GM18517 (cell line): ENCODE results near the gene ADK.
"Not testable (repeated sequence)": the region's sequence is repeated elsewhere in the genome, so short reads cannot be mapped to it uniquely, and the experiment has no call there.

ENCODE experiments used
- ATAC-seq: cut with Tn5 transposase; IDR thresholded peaks from one replicate; pipeline ENCODE4 v1.9.1; 2021; ENCODE audit warnings: mild to moderate bottlenecking, moderate library complexity; ENCODE audit not compliant: unreplicated experiment

The ADK gene

DNA sequence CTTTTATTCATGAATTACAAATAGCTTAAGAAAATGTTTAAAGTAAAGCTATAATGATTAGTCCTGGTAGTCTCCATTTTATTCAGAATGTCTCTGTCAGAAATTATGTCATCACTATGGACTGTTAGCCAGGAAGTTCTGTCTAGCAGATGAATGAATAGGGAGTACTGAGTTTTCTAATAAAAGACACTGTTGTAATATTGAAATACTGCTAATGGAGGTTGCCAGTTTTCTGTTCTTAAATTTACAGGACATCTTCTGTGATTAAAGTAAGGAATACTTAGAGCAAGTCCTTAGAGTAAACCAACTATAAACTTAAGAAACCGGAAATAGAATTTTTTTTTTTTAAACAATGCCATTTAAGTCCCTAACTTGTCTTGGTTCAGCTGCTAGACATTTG is 309.8 kb downstream of the ADK start:
- no peak for ATAC-seq

DNA sequence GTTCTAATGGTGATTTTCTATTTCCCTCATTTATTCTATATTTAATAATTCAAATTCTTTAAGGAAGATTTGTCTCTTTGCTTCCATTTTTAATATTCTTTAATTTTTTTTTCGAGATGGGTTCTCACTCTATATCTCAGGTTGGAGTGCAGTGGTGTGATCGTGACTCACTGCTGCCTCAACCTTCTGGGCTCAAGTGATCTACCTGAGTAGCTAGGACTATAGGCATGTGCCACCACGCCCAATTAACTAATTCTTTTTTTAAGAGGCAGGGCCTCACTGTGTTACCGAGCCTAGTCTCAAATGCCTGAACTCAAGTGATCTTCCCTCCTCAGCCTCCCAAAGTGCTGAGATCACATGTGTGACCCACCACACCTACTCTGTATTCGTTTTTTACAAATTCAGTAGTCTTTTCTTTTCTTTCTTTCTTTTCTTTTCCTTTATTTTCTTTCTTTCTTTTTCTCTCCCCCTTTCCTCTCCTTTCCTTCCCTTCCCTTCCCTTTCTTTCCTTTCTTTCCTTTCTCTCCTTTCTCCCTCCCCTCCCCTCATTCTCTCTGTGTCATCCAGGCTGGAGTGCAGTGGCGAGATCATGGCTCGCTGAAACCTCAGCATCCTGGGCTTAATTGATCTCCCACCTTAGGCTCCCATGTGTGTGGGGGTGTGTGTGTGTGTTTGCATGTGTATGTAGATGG is 323.1 kb downstream of the ADK start:
- ATAC-seq: no peak

DNA sequence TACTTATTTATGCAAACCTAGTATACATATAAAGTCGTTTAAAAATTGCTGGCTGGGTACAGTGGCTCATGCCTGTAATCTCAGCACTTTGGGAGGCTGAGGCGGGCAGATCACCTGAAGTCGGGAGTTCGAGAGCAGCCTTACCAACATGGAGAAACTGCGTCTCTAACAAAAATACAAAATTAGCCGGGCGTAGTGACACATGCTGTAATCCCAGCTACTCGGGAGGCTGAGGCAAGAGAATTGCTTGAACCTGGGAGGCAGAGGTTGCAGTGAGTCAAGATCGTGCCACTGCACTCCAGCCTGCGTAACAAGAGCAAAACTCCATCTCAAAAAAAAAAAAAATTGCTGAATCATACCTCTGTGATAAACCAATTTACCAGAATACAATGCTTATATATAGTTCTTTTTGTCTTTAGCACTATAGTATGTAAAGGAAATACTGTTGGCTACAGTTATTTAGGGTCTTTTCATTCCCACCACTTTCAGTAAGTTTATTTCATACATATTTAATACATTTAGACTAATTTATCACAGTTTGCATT is 325.2 kb downstream of the ADK start:
- not testable (repeated sequence) for ATAC-seq

DNA sequence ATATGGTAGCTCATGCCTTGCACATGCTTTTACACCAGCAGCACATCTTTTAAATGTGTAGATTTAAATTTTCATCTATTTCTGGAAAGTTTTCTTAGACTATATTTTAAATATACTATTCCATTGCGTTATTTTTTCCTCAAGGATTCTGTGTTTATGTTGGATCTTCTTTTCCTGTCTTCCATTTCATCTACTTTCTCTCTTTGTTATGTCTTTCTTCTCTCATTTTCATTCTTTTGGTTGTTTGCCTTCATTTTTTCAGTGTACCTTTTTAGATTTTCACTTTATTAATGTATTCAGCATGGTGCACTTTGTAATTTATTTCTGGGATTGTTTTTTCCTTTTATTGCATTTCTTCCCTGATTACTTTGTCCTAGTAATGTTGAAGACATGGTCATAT is 329.8 kb downstream of the ADK start:
- no peak for ATAC-seq

DNA sequence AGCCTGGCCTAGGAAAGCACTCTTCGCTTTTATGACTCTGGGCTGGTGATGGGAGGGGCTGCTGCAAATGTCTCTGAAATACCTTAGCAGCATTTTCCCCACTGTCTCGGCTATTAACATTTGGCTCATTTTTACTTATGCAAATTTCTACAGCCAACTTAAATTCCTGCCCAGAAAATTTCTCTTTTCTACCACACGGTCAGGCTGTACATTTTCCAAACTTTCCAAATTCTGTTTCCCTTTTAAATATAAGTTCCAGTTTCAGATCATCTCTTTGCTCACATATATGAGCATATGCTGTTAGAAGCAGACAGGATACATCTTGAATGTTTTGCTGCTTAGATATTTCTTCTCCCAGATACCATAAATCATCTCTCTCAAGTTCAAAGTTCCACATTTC is 332.3 kb downstream of the ADK start:
- no peak for ATAC-seq

DNA sequence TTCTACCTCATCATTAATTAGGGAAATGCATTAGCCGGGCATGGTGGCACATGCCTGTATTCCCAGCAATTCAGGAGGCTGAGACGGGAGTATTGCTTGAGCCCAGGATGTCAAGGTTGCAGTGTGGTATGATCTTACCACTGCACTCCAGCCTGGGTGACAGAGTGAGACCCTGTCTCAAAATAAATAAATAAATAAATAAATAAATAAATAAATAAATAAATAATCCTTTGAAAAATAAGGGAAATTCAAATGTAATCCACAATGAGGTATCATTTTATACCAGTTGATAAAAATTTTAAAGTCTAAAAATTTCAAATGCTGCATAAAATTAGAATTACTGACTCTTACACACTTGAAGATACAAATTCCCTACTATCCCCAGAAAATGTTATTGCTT is 334.3 kb downstream of the ADK start:
- no peak for ATAC-seq

DNA sequence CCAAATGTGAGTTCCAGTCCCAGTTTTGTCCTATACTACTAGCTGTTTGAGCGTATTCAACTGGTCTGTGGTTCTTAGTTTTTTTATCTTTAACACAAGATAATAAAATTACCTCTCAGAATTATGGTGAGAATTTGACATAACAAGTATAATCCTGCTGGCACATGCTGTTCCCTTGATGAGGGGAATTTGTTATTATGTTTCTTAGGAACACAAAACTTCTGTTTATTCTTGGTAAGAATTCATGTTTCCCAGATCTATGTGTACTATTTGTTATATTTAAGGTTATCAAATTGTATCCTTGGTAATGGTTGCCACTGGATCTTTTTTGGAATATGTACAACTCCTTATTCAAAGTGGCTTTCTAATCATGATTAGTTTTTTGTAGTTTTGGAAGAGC is 335.6 kb downstream of the ADK start:
- no peak for ATAC-seq

DNA sequence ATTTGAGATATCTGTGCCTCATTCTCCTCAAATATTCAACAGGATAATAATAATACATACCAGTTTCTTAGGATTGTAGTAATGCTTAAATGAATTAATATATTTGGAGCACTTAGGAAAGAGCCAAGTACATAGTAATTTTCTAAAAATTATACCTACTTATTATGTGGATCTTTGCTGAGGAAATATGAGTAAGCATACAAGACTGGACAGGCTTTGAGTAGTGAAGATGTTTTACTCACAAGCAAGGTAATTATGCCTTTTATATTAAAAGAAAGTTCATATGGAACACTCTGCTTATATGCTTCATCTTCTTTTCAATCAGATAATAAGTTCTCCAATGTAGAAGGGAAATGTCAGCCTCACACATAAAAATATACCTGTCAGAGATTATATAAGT is 337.9 kb downstream of the ADK start:
- no peak for ATAC-seq

DNA sequence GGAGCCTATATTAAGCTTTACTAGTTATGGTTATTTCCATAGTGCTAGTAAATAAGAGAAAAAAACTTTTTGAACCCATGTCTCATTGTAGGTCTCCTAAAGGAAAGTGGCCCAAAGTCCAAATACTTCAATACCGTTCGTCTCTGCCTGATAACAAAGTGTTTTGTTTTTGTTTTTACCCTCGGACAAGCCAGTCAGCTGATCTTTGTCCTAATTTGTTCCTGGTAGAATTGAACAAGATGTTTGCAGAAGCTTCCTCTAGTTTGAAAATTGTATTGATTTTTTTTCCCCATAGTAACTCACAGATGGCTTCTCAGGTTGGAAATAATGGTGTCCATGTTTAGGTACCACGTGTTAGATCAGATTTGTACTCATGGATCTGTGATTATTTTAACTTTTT is 339.5 kb downstream of the ADK start:
- ATAC-seq: no peak

DNA sequence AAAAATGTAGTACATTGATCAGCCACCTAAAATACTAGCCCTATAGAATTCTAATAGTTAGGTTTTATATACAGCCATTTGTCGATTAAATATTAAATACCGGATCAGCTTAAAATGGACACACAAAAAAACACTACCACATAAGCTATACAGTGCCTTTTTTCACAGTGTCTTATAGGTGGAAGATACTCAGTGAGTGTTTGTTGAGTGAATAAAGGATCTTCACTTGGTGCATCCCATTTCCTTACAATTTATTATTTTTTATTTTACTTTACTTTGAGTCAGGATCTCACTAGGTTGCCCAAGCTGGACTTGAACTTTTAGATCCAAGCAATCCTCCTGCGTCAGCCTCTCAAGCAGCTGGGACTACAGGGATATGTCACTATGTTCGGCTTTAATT is 340.0 kb downstream of the ADK start:
- no peak for ATAC-seq

DNA sequence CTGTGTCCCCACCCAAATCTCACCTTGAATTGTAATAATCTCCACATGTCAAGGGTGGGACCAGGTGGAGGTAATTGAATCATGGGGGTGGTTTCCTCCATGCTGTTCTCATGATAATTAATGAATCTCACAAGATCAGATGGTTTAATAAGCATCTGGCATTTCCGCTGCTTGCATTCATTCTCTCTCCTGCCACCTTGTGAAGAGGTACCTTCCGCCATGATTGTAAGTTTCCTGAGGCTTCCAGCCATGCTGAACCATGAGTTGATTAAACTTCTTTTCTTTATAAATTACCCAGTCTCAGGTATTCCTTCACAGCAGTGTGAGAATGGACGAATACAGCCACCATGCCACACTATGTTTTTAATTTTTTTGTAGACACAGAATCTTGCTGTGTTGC is 345.3 kb downstream of the ADK start:
- ATAC-seq: not testable (repeated sequence)

DNA sequence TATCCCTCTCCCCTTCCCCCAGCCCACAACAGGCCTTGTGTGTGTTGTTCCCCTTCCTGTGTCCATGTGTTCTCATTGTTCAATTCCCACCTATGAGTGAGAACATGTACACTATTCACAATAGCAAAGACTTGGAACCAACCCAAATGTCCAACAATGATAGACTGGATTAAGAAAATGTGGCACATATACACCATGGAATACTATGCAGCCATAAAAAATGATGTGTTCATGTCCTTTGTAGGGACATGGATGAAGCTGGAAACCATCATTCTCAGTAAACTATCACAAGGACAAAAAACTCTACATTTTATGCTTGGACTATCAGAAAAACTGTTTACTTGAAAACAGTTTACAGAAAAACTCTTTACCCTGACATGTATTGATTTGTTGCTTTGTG is 347.6 kb downstream of the ADK start:
- not testable (repeated sequence) for ATAC-seq

DNA sequence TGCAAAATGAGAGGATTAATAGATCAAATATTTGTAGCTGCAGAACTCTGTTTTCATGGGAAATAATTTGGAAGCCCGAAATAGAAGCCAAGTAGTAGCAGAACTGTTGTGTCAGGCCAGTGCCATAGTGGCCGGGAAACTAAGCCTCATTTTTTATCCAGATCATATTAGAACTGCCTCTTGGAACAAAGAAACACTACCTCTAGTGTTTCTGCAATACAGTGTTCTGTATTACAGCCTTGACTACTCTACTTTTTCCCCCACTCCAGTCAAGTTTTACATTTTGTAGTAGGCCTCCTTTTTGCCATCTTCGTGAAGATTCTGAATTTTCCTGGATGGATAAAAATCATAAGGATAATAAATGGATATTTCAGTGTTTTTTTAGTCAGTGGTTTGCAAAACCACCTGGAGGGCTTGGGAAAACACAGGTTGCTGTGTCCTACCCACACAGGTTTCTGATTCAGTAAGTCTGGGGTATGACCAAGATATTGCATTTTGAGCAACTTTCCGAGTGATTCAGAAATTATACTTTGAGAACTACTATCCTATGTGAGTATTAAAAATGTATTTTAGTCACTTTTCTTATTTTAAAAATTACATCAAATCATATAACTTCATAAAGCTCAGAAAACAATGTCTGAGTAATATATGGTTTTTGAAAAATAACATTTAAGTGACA is 349.1 kb downstream of the ADK start:
- ATAC-seq: no peak

DNA sequence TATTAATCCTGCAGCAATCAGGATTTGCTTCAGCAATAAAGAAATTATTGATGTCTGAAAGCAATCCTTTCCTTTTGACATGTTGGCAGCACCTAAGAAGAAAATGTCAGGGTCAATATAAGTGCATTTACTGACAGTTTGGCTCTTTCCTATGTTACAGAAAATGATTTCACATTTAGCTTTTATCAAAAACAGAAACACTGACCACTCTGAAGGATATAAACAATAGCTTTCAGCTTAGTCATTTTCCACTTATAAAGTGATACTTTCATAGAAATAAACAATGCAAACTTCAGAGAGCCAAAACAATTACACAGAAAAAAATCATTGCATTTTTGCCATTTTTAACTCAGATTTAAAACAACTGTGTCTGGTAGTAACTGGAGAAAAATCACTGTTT is 349.8 kb downstream of the ADK start:
- no peak for ATAC-seq

DNA sequence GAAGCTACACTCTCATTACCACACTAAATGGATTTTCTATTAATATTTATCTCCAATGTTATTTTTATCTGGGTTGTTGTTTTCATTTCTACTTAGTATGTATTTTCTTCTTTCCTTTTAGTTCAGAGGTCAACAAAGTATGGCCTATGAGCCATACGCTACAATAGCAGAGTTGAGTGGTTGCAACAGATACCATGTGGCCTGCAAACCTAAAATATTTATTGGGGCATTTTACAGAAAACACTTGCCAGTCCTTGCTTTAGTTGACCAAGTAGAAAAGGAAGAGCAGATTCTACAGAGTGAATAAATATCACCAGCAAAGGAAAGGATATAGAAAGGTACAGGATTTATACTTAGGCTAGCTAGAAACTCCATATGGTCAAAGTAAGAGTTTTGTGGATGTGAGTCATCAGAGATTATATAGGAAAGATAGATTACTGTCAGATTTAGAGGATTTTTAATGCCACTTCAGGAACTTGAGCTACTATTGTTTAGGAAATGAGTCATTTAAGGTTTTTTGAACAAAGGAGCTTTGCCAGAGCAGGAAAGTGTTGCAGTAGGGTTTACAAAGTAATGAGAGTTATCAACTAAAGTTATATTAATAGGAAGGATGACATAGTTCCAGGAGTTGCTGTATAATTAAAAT is 352.1 kb downstream of the ADK start:
- no peak for ATAC-seq

DNA sequence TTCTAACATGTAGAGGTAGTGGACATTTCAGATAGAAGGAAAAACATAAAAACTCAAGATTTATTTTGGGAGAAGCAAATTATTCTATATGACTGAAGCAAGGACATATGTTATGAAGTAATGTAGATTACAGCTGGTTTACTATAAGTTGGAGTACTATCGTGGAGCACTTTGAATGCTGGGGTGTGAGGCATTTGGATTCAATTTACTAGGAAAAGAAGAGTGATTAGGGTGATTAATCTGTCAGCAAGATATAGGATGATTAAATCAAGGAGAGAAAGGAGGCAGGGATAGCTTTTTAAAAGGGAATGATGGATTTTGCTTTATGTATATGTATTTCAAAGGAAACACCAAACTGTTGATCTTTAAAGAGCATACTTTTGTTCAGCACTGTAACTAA is 356.9 kb downstream of the ADK start:
- ATAC-seq: no peak

DNA sequence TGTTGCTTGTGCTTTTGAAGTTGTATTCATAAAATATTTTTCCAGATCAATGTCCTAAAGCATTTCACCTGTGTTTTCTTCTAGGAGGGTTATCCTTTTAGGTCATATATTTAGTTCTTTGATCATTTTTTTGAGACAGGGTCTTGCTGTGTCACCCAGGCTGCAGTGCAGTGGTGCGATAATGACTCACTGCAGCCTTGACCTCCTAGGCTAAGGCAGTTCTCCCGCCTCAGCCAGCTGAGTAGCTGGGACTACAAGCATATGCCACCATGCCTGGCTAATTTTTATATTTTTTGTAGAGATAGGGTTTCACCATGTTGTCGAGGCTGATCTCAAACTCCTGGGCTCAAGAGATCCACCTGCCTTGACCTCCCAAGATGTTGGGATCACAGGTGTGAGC is 359.6 kb downstream of the ADK start:
- ATAC-seq: no peak

DNA sequence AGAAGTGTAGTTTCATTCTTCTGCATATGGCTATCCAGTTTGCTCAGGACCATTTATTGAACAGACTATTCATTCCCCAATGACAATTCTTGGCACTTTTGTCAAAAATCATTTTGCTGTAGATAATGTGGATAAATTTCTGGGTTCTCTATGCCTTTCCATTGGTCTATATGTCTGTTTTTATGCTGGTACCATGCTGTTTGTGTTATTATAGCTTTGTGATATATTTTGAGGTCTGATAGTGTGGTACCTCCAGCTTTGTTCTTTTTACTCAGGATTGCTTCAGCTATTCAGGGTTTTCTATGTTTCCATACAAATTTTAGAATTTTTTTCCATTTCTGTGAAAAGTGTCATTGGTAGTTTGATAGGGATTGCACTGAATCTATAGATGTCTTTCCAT is 360.0 kb downstream of the ADK start:
- no peak for ATAC-seq

DNA sequence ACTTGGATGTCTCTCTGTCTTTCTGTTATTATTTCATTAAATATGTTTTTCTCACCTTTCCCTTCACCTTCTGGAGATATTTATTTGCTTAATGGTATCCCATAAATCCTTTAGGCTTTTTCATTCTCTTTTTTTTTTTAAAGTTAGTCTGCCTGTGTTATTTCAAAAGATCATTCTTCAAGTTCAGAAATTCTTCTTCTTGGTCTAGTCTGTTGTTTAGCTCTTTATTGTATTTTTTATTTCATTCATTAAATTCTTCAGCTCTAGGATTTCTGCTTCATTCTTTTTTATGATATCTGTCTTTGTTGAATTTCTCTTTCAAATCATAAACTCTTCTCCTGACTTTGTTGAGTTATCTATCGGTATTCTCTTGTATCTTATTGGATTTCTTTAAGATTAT is 363.3 kb downstream of the ADK start:
- ATAC-seq: no peak

DNA sequence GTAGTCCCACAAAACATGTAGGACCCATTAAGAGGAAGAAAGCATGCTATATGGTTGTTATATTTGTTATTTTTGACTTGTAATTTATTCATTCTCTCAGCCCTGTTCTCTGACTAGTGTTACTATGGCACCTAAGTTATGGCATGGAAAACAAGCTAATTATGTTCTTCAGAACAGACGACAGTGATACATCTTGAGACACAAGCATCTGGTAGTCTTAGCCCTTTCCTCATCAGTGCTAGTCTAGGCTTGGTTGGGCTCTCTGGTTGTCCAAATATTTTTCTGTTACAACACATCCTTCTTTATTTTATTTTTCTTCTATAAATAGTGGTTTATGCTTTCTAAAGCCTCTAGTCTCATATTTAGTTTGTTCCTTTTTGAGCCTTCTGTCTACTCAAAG is 367.0 kb downstream of the ADK start:
- no peak for ATAC-seq

DNA sequence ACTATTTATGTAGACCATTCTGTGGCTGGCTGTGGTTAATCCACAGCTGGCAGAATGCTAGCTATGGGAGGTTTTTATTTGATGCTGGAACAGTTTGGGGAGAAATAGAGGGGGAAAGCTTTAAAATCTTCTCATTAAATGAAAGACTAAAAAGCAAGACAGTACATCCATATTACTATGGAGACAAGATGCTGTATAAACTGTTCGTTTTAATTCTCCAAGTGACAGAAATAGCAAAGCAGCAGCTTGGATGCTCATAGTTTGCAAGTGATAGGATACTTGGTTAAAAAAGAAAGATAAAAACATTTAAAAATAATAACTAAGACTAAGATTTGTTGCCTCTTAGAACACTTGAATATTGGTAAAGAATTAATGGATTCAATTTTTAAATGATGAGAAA is 370.5 kb downstream of the ADK start:
- ATAC-seq: no peak

DNA sequence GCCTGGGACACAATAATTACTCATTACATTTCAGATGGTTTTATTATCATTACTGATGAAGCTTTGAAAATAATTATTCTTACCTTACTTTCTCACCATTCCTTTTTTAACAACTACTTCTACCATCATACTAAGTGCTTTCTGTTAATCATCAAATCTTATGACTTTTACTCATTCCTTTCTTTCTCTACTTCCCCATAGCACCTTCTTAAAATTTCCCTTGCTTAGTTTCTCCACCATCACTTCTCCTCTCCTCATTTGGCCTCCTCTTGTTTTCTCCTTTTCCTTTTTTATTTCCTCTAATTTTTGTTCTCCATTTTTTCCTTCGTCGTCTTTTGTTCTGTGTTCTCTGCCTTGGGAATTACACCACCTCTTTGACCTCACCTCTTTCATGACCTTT is 372.2 kb downstream of the ADK start:
- ATAC-seq: no peak
